Central memory CD4-positive, alpha-beta T cell (primary cell): ENCODE data around the gene NCKAP5.

Source experiments
- DNase-seq: peaks from one replicate; pipeline ENCODE4 v3.0.0; 2022

NCKAP5 gene

GRCh38 chr2:133573491-133574162, 5.4 kb upstream of the NCKAP5 start:
- no peak for DNase-seq

GRCh38 chr2:133571249-133571648, 3.0 kb upstream of the NCKAP5 start:
- no peak for DNase-seq

- no peak for DNase-seq
These were observed 2.3 kb upstream of the NCKAP5 start for GRCh38 chr2:133570542-133570941.

GRCh38 chr2:133569286-133569830, 1.1 kb upstream of the NCKAP5 start:
- no peak for DNase-seq

GRCh38 chr2:133568598-133568997, 335 bp upstream of the NCKAP5 start:
- no peak for DNase-seq

GRCh38 chr2:133562558-133562957, 5.7 kb downstream of the NCKAP5 start:
- no peak for DNase-seq

GRCh38 chr2:133561045-133561852, 7.0 kb downstream of the NCKAP5 start:
- DNase-seq = no peak

GRCh38 chr2:133557614-133558013, 10.6 kb downstream of the NCKAP5 start:
- DNase-seq = no peak

GRCh38 chr2:133553838-133554408, 14.3 kb downstream of the NCKAP5 start:
- DNase-seq = no peak

- no peak for DNase-seq
These were observed 15.0 kb downstream of the NCKAP5 start for GRCh38 chr2:133553251-133553650.

GRCh38 chr2:133552821-133553220, 15.4 kb downstream of the NCKAP5 start:
- no peak for DNase-seq

GRCh38 chr2:133541797-133542196, 26.5 kb downstream of the NCKAP5 start:
- no peak for DNase-seq

- no peak for DNase-seq
These were observed 26.9 kb downstream of the NCKAP5 start for GRCh38 chr2:133541376-133541775.

GRCh38 chr2:133532919-133533318, 35.3 kb downstream of the NCKAP5 start:
- DNase-seq = no peak

GRCh38 chr2:133531382-133531781, 36.9 kb downstream of the NCKAP5 start:
- no peak for DNase-seq

GRCh38 chr2:133530645-133531044, 37.6 kb downstream of the NCKAP5 start:
- DNase-seq = no peak

GRCh38 chr2:133526530-133527300, 41.5 kb downstream of the NCKAP5 start:
- no peak for DNase-seq

GRCh38 chr2:133525613-133526529, 42.4 kb downstream of the NCKAP5 start:
- DNase-seq = no peak

GRCh38 chr2:133525090-133525489, 43.2 kb downstream of the NCKAP5 start:
- no peak for DNase-seq

- DNase-seq = no peak
These were observed 44.9 kb downstream of the NCKAP5 start for GRCh38 chr2:133523406-133523805.

GRCh38 chr2:133522204-133522603, 46.1 kb downstream of the NCKAP5 start:
- DNase-seq = no peak
